Stimulated activated CD4-positive, alpha-beta T cell treated with anti-CD3 and anti-CD28 coated beads, Interleukin-1b, Interleukin-23, amount 100 ng/mL, for 48 hours (primary cell): ENCODE results near the gene IL20.
"Not testable (repeated sequence)": the region's sequence is repeated elsewhere in the genome, so short reads cannot be mapped to it uniquely, and the experiment has no call there.

Source experiments
- DNase-seq: peaks from one replicate; pipeline ENCODE4 v3.0.0-alpha.2; 2020

The IL20 gene

GRCh38 chr1:206846487-206846886, 18.9 kb upstream of the IL20 start:
- DNase-seq, result no peak

GRCh38 chr1:206847337-206847834, 18.0 kb upstream of the IL20 start:
- no peak for DNase-seq

DNA sequence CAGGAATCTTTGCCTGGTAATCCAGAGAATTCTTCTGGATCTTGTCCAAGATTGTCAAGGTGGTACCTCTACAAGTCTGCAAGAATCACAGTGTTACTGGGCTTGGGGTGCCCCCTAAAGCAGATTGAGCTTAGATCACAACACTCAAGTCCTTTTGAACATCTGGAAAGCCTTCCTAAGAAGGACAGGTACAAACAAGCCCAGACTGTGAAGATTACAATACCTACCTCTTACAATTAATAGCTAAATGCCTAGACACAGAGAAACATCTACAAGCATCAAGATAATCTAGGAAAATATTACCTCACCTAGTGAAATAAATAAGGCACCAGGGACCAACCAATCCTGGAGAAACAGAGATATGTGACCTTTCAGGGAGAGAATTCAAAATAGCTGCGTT, 17.5 kb upstream of the IL20 start:
- DNase-seq, result no peak

GRCh38 chr1:206850401-206850800, 15.0 kb upstream of the IL20 start:
- DNase-seq, result no peak

DNA sequence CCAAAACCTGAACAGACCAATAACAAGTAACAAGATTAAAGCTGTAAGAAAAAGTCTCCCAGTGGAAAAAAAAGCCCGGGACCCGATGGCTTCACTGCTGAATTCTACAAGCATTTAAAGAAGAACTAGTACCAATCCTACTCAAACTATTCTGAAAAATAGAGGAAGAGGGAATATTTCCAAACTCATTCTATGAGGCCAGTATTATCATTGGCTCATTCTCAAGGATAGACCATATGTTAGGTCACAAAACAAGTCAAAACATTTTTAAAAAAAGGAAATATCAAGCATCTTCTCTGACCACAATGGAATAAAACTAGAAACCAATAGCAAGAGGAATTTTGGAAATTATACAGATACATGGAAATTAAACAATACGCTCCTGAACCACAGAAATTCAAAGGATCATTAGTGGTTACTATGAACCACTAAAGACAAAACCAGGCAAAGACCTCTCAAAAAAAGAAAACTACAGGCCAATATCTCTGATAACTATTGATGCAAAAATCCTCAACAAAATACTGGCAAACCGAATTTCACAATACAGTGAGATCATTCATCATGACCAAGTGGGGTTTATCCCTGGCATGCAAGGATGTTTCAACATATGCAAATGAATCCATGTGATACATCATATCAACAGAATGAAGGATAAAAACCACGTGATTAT, 13.9 kb upstream of the IL20 start:
- DNase-seq, result no peak

GRCh38 chr1:206852662-206853061, 12.8 kb upstream of the IL20 start:
- DNase-seq, result not testable (repeated sequence)

DNA sequence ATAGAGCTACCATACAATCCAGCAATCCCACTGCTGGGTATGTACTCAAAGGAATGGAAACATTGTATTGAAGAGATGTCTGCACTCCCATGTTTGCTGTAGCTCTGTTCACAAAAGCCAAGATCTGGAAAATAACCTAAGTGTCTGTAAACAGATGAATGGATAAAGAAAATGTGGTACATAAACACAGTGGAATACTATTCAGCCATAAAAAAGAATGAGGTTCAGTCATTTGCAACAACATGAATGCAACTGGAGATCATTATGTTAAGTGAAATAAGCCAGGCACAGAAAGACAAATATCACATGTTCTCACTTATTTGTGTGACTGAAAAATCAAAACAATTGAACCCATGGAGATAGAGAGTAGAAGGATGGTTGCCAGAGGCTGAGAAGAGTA, 11.7 kb upstream of the IL20 start:
- DNase-seq, result not testable (repeated sequence)

DNA sequence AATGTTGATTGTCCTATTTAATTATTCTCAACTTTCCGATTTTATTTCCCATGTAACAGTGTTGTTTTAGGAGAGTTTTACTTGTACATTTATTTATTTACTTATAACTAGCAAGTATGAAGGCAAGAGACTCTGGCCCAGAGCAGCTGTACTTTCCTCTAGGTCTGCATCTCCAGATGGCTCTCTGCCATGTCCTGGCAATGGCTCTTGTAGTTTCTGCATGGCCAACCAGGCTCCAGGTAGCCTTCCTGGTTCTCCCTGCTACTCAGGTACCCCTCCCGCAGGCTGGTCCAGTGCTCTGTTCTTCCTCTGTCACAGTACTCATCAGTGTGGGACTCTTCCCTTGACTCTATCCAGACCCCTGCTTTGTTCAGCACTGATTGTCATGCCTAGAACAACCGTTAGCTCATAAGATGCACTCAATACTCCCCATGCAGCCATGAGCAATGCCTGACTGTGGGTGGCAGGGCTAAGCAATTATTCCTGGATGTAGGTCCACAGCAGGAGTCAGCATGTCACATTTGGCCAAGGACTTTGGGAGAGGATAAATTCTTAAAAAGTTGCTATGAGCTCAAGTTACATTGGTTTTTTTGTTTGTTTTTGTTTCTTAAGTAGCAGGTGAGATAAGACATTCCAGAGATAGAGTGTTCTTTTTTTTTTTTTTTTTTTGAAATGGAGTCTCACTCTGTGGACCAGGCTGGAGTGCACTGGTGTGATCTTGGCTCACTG, 10.9 kb upstream of the IL20 start:
- DNase-seq, result no peak

DNA sequence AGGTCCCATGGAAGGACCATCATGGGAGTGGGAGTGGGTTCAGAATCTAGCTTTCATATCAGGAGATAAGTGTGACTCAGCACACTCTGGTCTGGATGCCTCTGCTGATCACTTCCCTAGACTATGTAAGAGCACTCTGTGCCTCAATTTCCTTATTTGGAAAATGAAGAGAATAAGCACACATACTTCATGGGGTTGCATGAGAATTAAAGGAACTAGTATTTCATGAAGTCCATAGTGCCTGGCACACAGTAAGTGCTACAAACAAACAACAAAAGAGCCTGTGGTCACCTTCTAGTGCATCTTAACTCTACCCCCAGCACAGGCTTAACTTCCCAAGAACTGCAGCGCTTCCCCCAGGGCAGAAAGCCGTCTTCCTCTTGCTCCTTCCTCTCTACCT, 9.6 kb upstream of the IL20 start:
- DNase-seq, result no peak

DNA sequence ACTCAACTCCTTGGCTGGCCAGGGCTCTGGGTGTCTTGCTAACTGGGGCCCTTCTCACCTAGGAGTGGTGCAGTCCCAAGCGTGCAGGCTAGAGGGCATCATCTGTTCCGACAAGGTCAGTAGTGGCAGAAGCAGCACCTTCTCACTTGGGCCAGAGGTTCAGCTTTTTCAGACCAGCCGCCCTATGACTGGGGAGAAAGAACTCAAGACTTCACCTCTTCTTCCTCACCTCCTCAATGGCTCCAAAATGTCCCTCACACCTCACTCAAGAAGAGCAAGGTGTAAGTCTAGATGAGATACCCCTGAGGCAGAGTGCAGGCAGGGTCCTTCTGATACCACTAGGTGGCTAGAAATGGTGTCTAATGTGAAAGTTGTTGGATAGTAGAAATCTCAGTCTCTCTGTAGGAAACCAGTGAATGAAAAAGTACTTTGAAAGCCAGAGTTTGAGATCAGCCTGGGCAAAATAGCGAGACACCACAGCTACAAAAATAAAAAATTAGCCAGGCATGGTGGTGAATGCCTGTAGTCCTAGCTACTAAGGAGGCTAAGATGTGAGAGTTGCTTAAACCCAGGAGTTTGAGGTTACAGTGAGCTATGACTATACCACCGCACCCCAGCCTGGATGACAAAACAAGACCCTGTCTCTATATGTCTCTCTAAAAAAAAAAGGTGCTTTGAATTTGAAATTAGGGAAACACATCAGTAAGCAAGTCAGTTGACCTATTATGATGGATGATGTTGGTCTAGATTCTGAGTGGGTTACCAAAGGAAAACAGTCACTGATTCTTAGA, 8.6 kb upstream of the IL20 start:
- peak; percentile 40 for DNase-seq

- no peak for DNase-seq
Observed at GRCh38 chr1:206859082-206859521, 6.3 kb upstream of the IL20 start.

GRCh38 chr1:206860165-206860564, 5.3 kb upstream of the IL20 start:
- DNase-seq, result no peak

- no peak for DNase-seq
Observed at GRCh38 chr1:206863266-206863665, 2.2 kb upstream of the IL20 start.

DNA sequence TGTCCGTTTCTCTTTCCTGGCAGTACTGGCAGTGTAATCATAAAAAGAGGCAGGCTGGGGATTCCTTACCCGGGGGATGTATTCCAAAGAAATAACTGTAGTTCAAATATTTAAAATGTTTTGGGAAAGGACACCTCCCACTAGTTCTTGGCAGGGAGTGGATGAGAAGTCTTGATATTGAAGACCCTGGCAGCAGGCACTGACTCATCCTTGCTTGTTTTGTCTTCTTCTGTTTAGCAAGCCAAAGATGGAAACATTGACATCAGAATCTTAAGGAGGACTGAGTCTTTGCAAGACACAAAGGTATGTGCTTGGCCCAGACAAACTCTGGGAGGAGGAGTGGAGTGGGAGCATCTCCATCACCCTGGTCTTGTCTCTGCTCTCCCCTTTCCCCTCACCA, 639 bp downstream of the IL20 start:
- DNase-seq, result no peak

GRCh38 chr1:206867239-206867638, 1.8 kb downstream of the IL20 start:
- no peak for DNase-seq

DNA sequence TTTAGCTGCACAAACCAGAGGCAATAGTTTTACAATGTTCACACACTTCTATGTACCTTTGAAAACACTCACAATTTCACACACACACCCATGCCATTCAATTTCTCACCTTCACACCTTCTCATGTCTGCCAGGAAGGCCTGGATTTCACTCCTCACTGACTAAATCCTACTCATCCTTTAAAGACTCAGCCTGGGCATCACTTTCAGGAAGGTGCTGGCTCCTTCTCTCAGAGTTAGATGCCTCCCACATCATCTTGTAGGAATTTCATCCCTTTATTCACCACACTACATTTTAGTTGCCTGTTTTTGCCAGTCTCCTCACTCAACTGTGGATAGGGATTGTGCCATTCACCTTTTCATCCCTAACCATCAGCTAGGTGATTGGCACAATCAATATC, 2.3 kb downstream of the IL20 start:
- no peak for DNase-seq

GRCh38 chr1:206868264-206868663, 2.8 kb downstream of the IL20 start:
- no peak for DNase-seq

GRCh38 chr1:206872139-206872538, 6.7 kb downstream of the IL20 start:
- no peak for DNase-seq

DNA sequence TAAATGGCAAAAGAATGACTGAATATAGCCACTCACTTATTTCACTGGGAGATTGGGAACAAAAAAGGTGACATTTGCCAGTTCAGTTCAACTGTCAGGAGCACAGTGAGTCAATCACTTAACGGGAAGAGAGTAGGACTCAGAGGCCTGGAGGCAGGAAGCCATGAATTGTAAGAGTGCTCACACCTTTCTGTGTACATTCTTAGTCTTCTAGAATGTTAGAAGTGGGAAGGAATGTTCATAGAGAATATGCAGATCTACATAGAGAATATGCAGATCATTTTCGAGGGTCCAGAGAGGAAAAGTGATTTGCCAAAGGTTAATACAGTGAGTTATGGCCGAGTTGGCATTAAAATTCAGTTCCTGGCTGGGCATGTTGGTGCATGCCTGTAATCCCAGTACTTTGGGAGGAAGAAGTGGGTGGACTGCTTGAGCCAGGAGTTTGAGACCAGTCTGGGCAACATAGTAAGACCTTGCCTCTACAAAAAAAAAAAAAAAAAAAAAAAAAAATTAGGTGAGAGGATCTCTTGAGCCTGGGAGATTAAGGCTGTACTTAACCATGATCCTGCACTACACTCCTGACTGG, 8.3 kb downstream of the IL20 start:
- no peak for DNase-seq

DNA sequence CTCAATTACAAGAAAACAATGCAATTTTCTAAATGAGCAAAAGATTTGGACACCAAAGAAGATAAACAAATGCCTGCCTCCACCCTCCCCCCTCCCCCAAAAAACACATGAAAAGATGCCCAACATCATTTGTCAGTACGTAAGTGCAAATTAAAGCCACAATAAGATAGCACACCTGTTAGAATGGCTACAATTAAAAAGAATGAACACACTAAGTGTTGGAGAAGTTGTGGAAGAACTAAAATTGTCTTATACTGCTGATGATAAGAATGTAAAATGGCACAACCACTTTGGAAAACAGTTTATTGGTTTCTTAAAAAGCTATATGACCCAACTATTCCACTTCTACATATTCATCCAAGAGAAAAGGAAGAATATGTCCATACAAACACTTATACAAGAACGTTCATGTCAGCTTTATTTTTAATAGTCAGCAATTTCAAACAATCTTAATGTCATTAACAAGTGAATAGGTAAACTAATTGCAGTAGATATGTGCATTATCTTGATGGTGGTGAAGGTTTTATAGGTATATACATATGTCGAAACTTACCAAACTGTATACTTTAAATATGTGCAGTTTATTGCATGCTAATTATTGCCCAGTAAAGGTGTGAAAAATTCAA, 10.4 kb downstream of the IL20 start:
- no peak for DNase-seq

DNA sequence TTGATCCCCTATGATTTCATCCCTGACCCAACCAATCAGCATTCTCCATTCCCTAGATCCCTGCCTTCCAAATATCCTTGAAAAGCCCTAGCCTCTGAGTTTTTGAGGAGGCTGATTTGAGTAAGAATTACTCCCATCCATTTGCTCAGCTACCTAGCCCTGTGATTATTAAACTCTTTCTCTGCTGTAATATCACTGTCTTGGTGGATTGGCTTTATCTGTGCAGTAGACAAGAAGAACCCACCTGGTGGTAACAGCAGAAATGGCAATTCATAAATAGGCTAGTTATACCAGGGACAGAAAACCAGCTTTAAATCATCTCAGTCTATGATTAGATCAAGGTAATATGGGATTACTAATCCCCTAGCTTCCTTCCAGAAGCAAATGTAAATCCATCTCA, 13.0 kb downstream of the IL20 start:
- DNase-seq, result no peak

DNA sequence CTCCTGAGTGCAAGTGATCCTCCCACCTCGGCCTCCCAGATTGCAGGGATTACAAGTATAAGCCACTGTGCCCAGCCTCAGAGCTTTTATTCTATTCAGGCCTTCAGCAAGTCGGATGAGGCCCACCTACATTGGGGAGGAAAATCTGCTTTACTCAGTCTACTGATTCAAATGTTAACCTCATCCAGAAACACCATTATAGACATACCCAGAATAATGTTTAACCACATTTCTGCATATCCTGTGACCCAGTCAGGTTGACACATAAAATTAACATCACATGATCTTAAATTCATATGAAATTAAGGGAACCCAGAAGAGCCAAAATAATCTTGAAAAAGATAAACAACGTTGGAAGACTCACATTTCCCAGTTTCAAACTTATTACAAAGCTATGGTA, 14.9 kb downstream of the IL20 start:
- no peak for DNase-seq

DNA sequence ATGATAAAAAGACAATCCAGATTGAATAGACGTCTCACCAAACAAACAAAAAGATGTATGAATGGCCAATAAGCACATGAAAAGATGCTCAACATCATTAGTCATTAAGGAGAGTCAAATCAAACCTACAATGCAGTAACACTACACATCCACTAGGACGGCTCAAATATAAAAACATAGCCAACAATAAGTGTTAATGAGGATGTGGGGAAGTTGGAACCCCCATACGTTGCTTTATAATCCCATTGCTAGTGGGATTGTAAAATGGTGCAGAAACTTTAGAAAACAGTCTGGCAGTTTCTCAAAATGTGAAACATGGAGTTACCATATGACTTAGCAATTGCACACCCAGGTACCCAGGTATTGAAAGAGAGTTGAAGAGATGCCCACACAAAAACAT, 17.1 kb downstream of the IL20 start:
- no peak for DNase-seq
